Esophagus squamous epithelium (tissue), 5 donors: ENCODE results near the gene SNX32. TPM values are rescaled to one million over a fixed set of nuclear protein-coding genes. Genes with fewer than 3 reads are reported as not detected.

Experiments
- DNase-seq: peaks from one replicate; lab custom pipeline; 2025; lab: John Stamatoyannopoulos, UW
- H3K27ac ChIP-seq, 4 donors: fragments of 200-600 bp; sonication (generic); one replicate each; pipeline ENCODE4 v1.5.1; 2016 to 2019; ENCODE audit warnings: mild to moderate bottlenecking in 1 of 4
- H3K27me3 ChIP-seq, 4 donors: fragments of 200-600 bp; sonication (generic); 1 replicate in 3 of 4; 2 replicates in 1 of 4; pipeline versions ENCODE4 v1.5.1 to v1.6.0; 2017 to 2021; ENCODE audit warnings: antibody characterized with exemption in 1 of 4
- H3K36me3 ChIP-seq, 3 donors: fragments of 200-600 bp; sonication (generic); one replicate each; pipeline ENCODE4 v1.5.1; 2016 to 2019
- H3K4me1 ChIP-seq, 3 donors: fragments of 200-600 bp; sonication (generic); one replicate each; pipeline ENCODE4 v1.5.1; 2017 to 2019
- H3K4me3 ChIP-seq, 4 donors: fragments of 200-600 bp; sonication (generic); 1 replicate in 3 of 4; 2 replicates in 1 of 4; pipeline ENCODE4 v1.5.1; 2016 to 2019; ENCODE audit warnings: mild to moderate bottlenecking in 2 of 4, moderate library complexity in 1 of 4
- H3K9me3 ChIP-seq, 3 donors: fragments of 200-600 bp; sonication (generic); one replicate each; pipeline ENCODE4 v1.5.1; 2016 to 2019
- POLR2A ChIP-seq, 4 donors: fragments of 450-650 bp; IDR thresholded peaks; one replicate each; pipeline ENCODE4 v1.6.1; 2017; ENCODE audit warnings: antibody characterized with exemption in 4 of 4, mild to moderate bottlenecking in 4 of 4, moderate library complexity in 3 of 4
- WGBS, 2 donors: methylation state at CpG; one replicate each; pipeline ENCODE4 v1.1.5; 2018; 5-methylcytosine and 5-hydroxymethylcytosine counted together
- intact Hi-C: fragments of 100-400 bp; cut with DNase I; formaldehyde crosslinking; loops from one replicate; pipeline ENCODE4 v1.15.0; 2022
- total RNA-seq, 4 donors: library from RNA; depleted of rRNA; stranded (reverse); fragments of >200 nt; gene quantifications; one replicate each; pipeline ENCODE4 v1.1.0, GENCODE V29; 2016
- TF ChIP-seq, protein P1 (sequence below), 6 experiments: fragments of 450-650 bp in 4 of 6; fragments of 200-600 bp in 2 of 6; sonication (generic) in 2 of 6; IDR thresholded peaks; one replicate each; pipeline ENCODE4 v1.5.1; 2016 to 2019; ENCODE audit warnings: antibody characterized with exemption in 6 of 6, mild to moderate bottlenecking in 4 of 6, moderate library complexity in 4 of 6
- donor health status: DM: yes; HTN: yes; CAD: no.

SNX32 gene
- total RNA-seq, 4 donors from 2014 or later, result 0.38 TPM; not detected in 3

GRCh38 chr11:65850217-65851082 lies 16.7 kb downstream of the SNX32 start:
- no peaks in the 10 kb centered on the region for H3K9me3 ChIP-seq
- no peak for DNase-seq
- intact Hi-C loops, result no loop called here
- no peak overlapping the region for H3K4me3 ChIP-seq
- TF ChIP-seq POLR2A (IDR thresholded peaks at IDR 0.05), result no peak
- TF ChIP-seq, protein P1, sequence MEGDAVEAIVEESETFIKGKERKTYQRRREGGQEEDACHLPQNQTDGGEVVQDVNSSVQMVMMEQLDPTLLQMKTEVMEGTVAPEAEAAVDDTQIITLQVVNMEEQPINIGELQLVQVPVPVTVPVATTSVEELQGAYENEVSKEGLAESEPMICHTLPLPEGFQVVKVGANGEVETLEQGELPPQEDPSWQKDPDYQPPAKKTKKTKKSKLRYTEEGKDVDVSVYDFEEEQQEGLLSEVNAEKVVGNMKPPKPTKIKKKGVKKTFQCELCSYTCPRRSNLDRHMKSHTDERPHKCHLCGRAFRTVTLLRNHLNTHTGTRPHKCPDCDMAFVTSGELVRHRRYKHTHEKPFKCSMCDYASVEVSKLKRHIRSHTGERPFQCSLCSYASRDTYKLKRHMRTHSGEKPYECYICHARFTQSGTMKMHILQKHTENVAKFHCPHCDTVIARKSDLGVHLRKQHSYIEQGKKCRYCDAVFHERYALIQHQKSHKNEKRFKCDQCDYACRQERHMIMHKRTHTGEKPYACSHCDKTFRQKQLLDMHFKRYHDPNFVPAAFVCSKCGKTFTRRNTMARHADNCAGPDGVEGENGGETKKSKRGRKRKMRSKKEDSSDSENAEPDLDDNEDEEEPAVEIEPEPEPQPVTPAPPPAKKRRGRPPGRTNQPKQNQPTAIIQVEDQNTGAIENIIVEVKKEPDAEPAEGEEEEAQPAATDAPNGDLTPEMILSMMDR (IDR thresholded peaks at IDR 0.05), result no peak
- H3K36me3 ChIP-seq, result peaks cover 31 to 51% (median 35%) of the 10 kb centered on the region in 3 donors
- 71 to 80% methylated on average over 12 to 18 of the region's 20 CpGs for WGBS, 2 donors
- H3K27me3 ChIP-seq, result no peaks in the 10 kb centered on the region
- H3K27ac ChIP-seq, result no peak overlapping the region
- H3K4me1 ChIP-seq, result peaks cover 0 to 24% (median 5%) of the 10 kb centered on the region in 3 donors

DNA sequence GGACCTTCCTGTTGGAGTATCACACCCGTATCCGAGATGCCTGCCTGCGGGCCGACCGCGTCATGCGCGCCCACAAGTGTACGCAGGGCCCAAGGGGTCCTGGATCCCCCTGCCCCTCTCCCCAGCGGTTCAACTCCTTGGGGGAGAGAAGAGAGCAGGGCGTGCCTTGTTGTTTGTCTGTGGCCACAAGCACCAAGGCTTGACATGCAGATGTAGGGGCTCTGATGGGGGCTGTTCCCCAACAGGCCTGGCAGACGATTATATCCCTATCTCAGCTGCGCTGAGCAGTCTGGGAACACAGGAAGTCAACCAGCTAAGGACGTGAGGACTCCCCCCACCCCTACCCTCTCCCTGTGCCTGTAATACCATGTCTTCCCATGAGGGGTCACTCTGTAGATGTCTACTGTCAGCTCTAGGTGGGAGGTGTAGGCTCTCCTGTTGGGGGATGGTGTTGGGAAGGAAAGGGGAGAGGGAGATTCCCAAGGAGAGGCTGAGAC lies 17.4 kb downstream of the SNX32 start:
- intact Hi-C loops, result no loop called here
- peaks cover 37 to 58% (median 40%) of the 10 kb centered on the region in 3 donors for H3K36me3 ChIP-seq
- DNase-seq, result no peak
- H3K27ac ChIP-seq, result no peak overlapping the region
- peaks cover under 1 to 30% (median 11%) of the 10 kb centered on the region in 3 donors for H3K4me1 ChIP-seq
- TF ChIP-seq, protein P1 (IDR thresholded peaks at IDR 0.05), result peak in 4 of 6 experiments; percentile 12 to 61 (median 21)
- TF ChIP-seq POLR2A (IDR thresholded peaks at IDR 0.05), result no peak
- no peaks in the 10 kb centered on the region for H3K9me3 ChIP-seq
- H3K27me3 ChIP-seq, result no peaks in the 10 kb centered on the region
- 76 to 91% methylated on average over 10 to 12 of the region's 14 CpGs for WGBS, 2 donors
- no peak overlapping the region for H3K4me3 ChIP-seq

- 81 to 94% methylated on average over 7 to 8 of the region's 10 CpGs for WGBS, 2 donors
- intact Hi-C loops, result no loop called here
- H3K36me3 ChIP-seq, result peaks cover 37 to 61% (median 40%) of the 10 kb centered on the region in 3 donors
- peaks cover 7 to 39% (median 18%) of the 10 kb centered on the region in 3 donors for H3K4me1 ChIP-seq
- no peaks in the 10 kb centered on the region for H3K9me3 ChIP-seq
- H3K27ac ChIP-seq, result no peak overlapping the region
- no peaks in the 10 kb centered on the region for H3K27me3 ChIP-seq
- TF ChIP-seq POLR2A (IDR thresholded peaks at IDR 0.05), result no peak
- TF ChIP-seq, protein P1 (IDR thresholded peaks at IDR 0.05), result no peak
- no peak overlapping the region for H3K4me3 ChIP-seq
- DNase-seq, result no peak
These were observed 18.2 kb downstream of the SNX32 start for GRCh38 chr11:65851811-65852507.

DNA sequence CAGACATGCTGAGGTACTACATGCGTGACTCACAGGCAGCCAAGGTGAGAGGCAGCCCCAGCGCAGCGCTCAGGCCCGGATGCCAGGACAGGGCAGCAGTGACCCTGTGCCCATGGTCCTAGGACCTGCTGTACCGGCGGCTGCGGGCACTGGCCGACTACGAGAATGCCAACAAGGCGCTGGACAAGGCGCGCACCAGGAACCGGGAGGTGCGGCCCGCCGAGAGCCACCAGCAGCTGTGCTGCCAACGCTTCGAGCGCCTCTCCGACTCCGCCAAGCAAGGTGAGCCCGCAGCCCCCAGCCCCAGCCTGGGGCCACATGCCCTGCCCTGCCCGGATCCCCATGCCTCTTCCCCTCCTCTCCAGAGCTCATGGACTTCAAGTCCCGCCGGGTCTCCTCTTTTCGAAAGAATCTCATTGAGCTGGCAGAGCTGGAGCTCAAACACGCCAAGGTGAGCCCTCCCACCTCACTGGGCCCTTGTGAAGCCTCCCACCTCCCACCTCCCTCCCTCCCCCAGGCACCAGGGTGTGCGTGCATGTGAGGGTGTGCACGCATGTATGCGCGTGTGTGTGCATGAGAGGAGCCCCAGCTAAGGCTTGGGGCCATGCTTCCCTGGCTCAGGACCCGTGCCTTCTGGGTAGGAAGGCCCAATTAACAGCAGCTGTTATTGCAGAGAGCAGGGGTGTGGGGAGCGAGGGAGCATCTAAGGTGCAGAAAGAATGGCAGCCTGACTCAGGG lies 18.9 kb downstream of the SNX32 start:
- TF ChIP-seq, protein P1 (IDR thresholded peaks at IDR 0.05), result no peak
- no peak for TF ChIP-seq POLR2A (IDR thresholded peaks at IDR 0.05)
- intact Hi-C loops, result no loop called here
- no peak overlapping the region for H3K4me3 ChIP-seq
- no peak for DNase-seq
- peaks cover 37 to 61% (median 40%) of the 10 kb centered on the region in 3 donors for H3K36me3 ChIP-seq
- no peaks in the 10 kb centered on the region for H3K27me3 ChIP-seq
- H3K4me1 ChIP-seq, result peaks cover 7 to 40% (median 18%) of the 10 kb centered on the region in 3 donors
- H3K27ac ChIP-seq, result no peak overlapping the region
- WGBS, 2 donors, result 78 to 80% methylated on average over 2 to 8 of the region's 33 CpGs
- H3K9me3 ChIP-seq, result no peaks in the 10 kb centered on the region
